HTR-8/SVneo (cell line): ENCODE measurements around the gene PLA2G1B.

ENCODE experiments used
- DNase-seq: peaks from one replicate; pipeline ENCODE4 v3.0.0; 2011; ENCODE audit warnings: low spot score, mixed read lengths; ENCODE audit not compliant: insufficient read length
- FAIRE-seq: peaks from 2 replicates; lab custom pipeline; 2011; peaks lifted over from hg19 to GRCh38; lab: Jason Lieb, UNC

PLA2G1B gene

GRCh38 chr12:120327593-120327992, at the start of gene PLA2G1B:
Gene PLA2G1B (minus strand): TSS chr12:120327779. CDS start chr12:120327753, 26 bp downstream.
- DNase-seq = no peak
- no peak for FAIRE-seq

GRCh38 chr12:120376934-120377572, 49.5 kb upstream of the PLA2G1B start:
- FAIRE-seq (no peak), DNase-seq (no peak)

GRCh38 chr12:120376416-120376815, 48.8 kb upstream of the PLA2G1B start:
- DNase-seq = no peak
- FAIRE-seq = no peak

GRCh38 chr12:120376009-120376408, 48.4 kb upstream of the PLA2G1B start:
- FAIRE-seq (no peak), DNase-seq (no peak)

GRCh38 chr12:120373683-120374082, 46.1 kb upstream of the PLA2G1B start:
- no peak for FAIRE-seq
- no peak for DNase-seq

GRCh38 chr12:120370343-120371243, 43.0 kb upstream of the PLA2G1B start:
- FAIRE-seq (no peak), DNase-seq (no peak)

- no peak for FAIRE-seq
Observed at GRCh38 chr12:120369603-120370342, 42.2 kb upstream of the PLA2G1B start.

GRCh38 chr12:120368789-120369602, 41.4 kb upstream of the PLA2G1B start, which contains the start of gene MSI1:
Gene MSI1 (minus strand): TSS chr12:120369164. CDS start chr12:120369091, 73 bp downstream.
- DNase-seq (no peak), FAIRE-seq (no peak)

More at GRCh38 chr12:120369603-120370342, 42.2 kb upstream of the PLA2G1B start:
- DNase-seq = no peak

GRCh38 chr12:120367924-120368788, 40.6 kb upstream of the PLA2G1B start:
- FAIRE-seq = no peak
- DNase-seq = no peak

- no peak for DNase-seq
- FAIRE-seq = no peak
Observed at GRCh38 chr12:120367233-120367923, 39.8 kb upstream of the PLA2G1B start.

GRCh38 chr12:120366845-120367232, 39.3 kb upstream of the PLA2G1B start:
- DNase-seq (no peak), FAIRE-seq (no peak)

- FAIRE-seq = peak; percentile 36
- DNase-seq = no peak
Observed at GRCh38 chr12:120366341-120366705, 38.7 kb upstream of the PLA2G1B start.

- no peak for FAIRE-seq
Observed at GRCh38 chr12:120365675-120366340, 38.2 kb upstream of the PLA2G1B start.

GRCh38 chr12:120364487-120364886, 36.9 kb upstream of the PLA2G1B start:
- FAIRE-seq = no peak
- DNase-seq = no peak

More at GRCh38 chr12:120365675-120366340, 38.2 kb upstream of the PLA2G1B start:
- no peak for DNase-seq

GRCh38 chr12:120363274-120363855, 35.8 kb upstream of the PLA2G1B start:
- FAIRE-seq (no peak), DNase-seq (no peak)

- FAIRE-seq (no peak), DNase-seq (no peak)
Observed at GRCh38 chr12:120362516-120363273, 35.1 kb upstream of the PLA2G1B start.
